ENCODE results near the gene KCNJ15. TPM values are rescaled to one million over a fixed set of nuclear protein-coding genes. Genes with fewer than 3 reads are reported as not detected.

Gene KCNJ15
- total and polyA plus RNA-seq, 9 donors, result 0.20 to 1.1 (median 0.35) TPM; not detected in 1

DNA sequence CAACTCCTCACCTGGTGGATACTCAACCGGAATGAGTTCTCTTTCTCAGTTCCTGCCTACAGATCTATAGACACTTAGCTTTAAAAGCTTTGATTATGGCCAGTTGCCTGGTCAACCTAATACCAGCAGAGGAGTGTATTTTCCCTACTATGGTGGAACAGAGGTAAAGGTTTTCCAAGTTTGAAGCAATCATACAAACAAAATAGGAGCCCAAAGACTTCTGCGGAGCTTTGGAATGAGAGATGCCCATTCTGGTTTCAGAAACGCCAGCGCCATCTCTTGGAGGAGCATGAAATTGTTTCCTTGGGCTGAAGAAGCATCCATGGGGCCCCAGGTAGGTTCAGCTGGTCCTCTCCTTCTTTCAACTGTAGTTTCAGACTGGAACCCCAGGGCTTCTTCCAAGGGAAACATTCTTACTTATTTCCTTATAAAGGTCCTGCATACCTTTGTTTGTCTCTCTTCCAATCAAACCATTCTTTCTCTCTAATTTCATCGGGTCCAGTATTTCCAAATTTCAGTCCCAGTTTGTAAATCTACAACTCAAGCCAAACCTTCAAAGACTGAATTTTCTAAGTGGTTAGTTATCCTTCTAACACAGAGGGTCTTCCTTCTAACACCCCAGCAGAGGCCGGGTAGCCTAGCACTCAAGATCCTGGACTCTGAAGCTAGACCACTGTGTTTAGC lies 95.9 kb downstream of the KCNJ15 start:
- no peaks in the 10 kb centered on the region for H3K4me1 ChIP-seq (ENCODE audit: insufficient read depth)
- no peaks in the 10 kb centered on the region for H3K36me3 ChIP-seq
- no peaks in the 10 kb centered on the region for H3K27me3 ChIP-seq
- peak in 2 of 5 donors; percentile 48 to 52 for DNase-seq
- peak in 2 of 3 donors; percentile 28 to 34 for TF ChIP-seq CTCF (IDR thresholded peaks at IDR 0.05)
- TF ChIP-seq EP300 (IDR thresholded peaks at IDR 0.05), result no peak
- TF ChIP-seq POLR2A (IDR thresholded peaks at IDR 0.05), result no peak
- H3K9me3 ChIP-seq, result no peaks in the 10 kb centered on the region
- H3K4me3 ChIP-seq, result no peak overlapping the region
- intact Hi-C loops (cut with DNase I), result loop anchor here (5.0 to 10.0 kb wide), 5 partner anchors 125 to 678 kb away; no protein-coding TSS in a partner anchor
- WGBS, 3 donors, result 48 to 56% (median 56%) methylated on average over 6 of the region's 6 CpGs
- H3K27ac ChIP-seq, result no peak overlapping the region

- no peaks in the 10 kb centered on the region for H3K36me3 ChIP-seq
- no peak overlapping the region for H3K27ac ChIP-seq
- 93 to 98% (median 95%) methylated on average over 10 of the region's 10 CpGs for WGBS, 3 donors
- no peaks in the 10 kb centered on the region for H3K9me3 ChIP-seq
- intact Hi-C loops (cut with DNase I), result loop anchor here (5.0 to 10.0 kb wide), 5 partner anchors 127 to 679 kb away; no protein-coding TSS in a partner anchor
- no peak for DNase-seq
- no peaks in the 10 kb centered on the region for H3K4me1 ChIP-seq (ENCODE audit: insufficient read depth)
- H3K4me3 ChIP-seq, result no peak overlapping the region
- no peak for TF ChIP-seq POLR2A (IDR thresholded peaks at IDR 0.05)
- TF ChIP-seq CTCF (IDR thresholded peaks at IDR 0.05), result no peak
- TF ChIP-seq EP300 (IDR thresholded peaks at IDR 0.05), result no peak
- no peaks in the 10 kb centered on the region for H3K27me3 ChIP-seq
These were observed 97.4 kb downstream of the KCNJ15 start for GRCh38 chr21:38354231-38354630.

GRCh38 chr21:38354746-38355145 lies 98.0 kb downstream of the KCNJ15 start:
- intact Hi-C loops (cut with DNase I), result loop anchor here (5.0 to 10.0 kb wide), 5 partner anchors 127 to 680 kb away; no protein-coding TSS in a partner anchor
- Histone ChIP-seq H3K36me3 (no peaks in the 10 kb centered on the region), H3K4me1 (ENCODE audit: insufficient read depth) (no peaks in the 10 kb centered on the region), H3K4me3 (no peak overlapping the region), H3K9me3 (no peaks in the 10 kb centered on the region), H3K27ac (no peak overlapping the region), H3K27me3 (no peaks in the 10 kb centered on the region)
- WGBS, 3 donors, result 77 to 93% (median 81%) methylated on average over 2 of the region's 2 CpGs
- DNase-seq, result no peak
- TF ChIP-seq CTCF (IDR thresholded peaks at IDR 0.05) (no peak), EP300 (IDR thresholded peaks at IDR 0.05) (no peak), POLR2A (IDR thresholded peaks at IDR 0.05) (no peak)

DNA sequence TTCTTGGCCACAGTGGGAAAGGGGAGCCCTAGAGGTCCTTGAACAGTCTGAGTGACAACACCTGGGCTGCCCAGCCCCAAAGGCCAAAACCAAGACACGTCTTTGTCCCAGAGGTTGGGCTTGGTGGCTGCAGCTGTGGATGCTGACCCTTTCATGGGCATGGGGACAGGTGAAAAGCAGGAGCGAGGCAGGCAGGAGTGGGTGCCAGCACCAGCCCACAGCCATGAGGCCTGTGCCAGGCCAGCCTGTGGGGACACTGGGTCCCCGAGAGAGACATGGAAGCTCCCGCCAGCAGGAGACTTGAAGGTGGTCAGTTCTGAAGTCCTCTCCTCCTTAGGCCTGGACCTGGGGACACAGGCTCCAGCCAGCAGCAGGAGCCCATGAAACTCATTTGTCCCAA lies 98.6 kb downstream of the KCNJ15 start:
- H3K9me3 ChIP-seq, result no peaks in the 10 kb centered on the region
- no peak for DNase-seq
- H3K27ac ChIP-seq, result no peak overlapping the region
- H3K4me3 ChIP-seq, result no peak overlapping the region
- WGBS, 3 donors, result 83 to 95% (median 94%) methylated on average over 4 of the region's 4 CpGs
- H3K4me1 ChIP-seq (ENCODE audit: insufficient read depth), result no peaks in the 10 kb centered on the region
- no peaks in the 10 kb centered on the region for H3K36me3 ChIP-seq
- no peaks in the 10 kb centered on the region for H3K27me3 ChIP-seq
- TF ChIP-seq POLR2A (IDR thresholded peaks at IDR 0.05) (no peak), EP300 (IDR thresholded peaks at IDR 0.05) (no peak), CTCF (IDR thresholded peaks at IDR 0.05) (no peak)
- intact Hi-C loops (cut with DNase I), result loop anchor here (5.0 to 10.0 kb wide), 4 partner anchors 138 to 681 kb away; no protein-coding TSS in a partner anchor

Measured in ovary (tissue), 9 donors.